ENCODE results near the gene ARHGAP6. TPM values are rescaled to one million over a fixed set of nuclear protein-coding genes. Genes with fewer than 3 reads are reported as not detected.

ARHGAP6 gene
- total and polyA plus RNA-seq, 2 experiments from 2014 or later: 0.08 to 0.54 TPM

GRCh38 chrX:11187001-11187400, 478.7 kb downstream of the ARHGAP6 start:
- Histone ChIP-seq H3F3A (ENCODE audit: insufficient read depth) (peaks cover 6% of the 10 kb centered on the region; the same call in 1 of the 2 replicates), H3K36me3 (ENCODE audit: low read depth) (no peaks in the 10 kb centered on the region), H3K27ac (no peak overlapping the region), H3K9me3 (ENCODE audit: low read depth) (no peaks in the 10 kb centered on the region), H4K20me1 (ENCODE audit: insufficient read depth) (no peaks in the 10 kb centered on the region), H3K79me2 (ENCODE audit: insufficient read depth) (no peaks in the 10 kb centered on the region), H3K4me1 (ENCODE audit: insufficient read depth) (peaks cover 10% of the 10 kb centered on the region), H3K4me3 (no peak overlapping the region), H3K9me2 (ENCODE audit: insufficient read depth) (no peaks in the 10 kb centered on the region), H3K9ac (no peak overlapping the region), H3K27me3 (replicated peaks; ENCODE audit: insufficient read depth) (no peaks in the 10 kb centered on the region), H2AFZ (no peak overlapping the region), H3K4me2 (ENCODE audit: unreplicated experiment) (no peak overlapping the region)
- 100% methylated on average over 3 of the region's 3 CpGs for WGBS, 2 experiments (ENCODE audit: low coverage in 1 of 2, low lambda C conversion rate in 2 of 2, missing lambda C conversion rate in 2 of 2)
- in situ Hi-C loops (cut with MboI): no loop called here
- DNase-seq: no peak
- TF ChIP-seq EZH2 (IDR thresholded peaks at IDR 0.05; ENCODE audit: insufficient read depth, poor library complexity, severe bottlenecking): no peak
- no peak for TF ChIP-seq EZH2phosphoT487 (IDR thresholded peaks at IDR 0.05; ENCODE audit: insufficient read depth, low read depth)

GRCh38 chrX:11185861-11186260, 479.9 kb downstream of the ARHGAP6 start:
- DNase-seq: no peak
- Histone ChIP-seq H3K36me3 (ENCODE audit: low read depth) (no peaks in the 10 kb centered on the region), H3K4me3 (no peak overlapping the region), H3K27me3 (replicated peaks; ENCODE audit: insufficient read depth) (no peaks in the 10 kb centered on the region), H3K9me3 (ENCODE audit: low read depth) (no peaks in the 10 kb centered on the region), H3K4me2 (ENCODE audit: unreplicated experiment) (no peak overlapping the region), H2AFZ (no peak overlapping the region), H3K9ac (no peak overlapping the region), H3K4me1 (ENCODE audit: insufficient read depth) (peaks cover 10% of the 10 kb centered on the region), H3F3A (ENCODE audit: insufficient read depth) (peaks cover 6% of the 10 kb centered on the region; the same call in 1 of the 2 replicates), H3K27ac (no peak overlapping the region), H4K20me1 (ENCODE audit: insufficient read depth) (no peaks in the 10 kb centered on the region), H3K79me2 (ENCODE audit: insufficient read depth) (no peaks in the 10 kb centered on the region), H3K9me2 (ENCODE audit: insufficient read depth) (no peaks in the 10 kb centered on the region)
- TF ChIP-seq EZH2 (IDR thresholded peaks at IDR 0.05; ENCODE audit: insufficient read depth, poor library complexity, severe bottlenecking) (no peak), EZH2phosphoT487 (IDR thresholded peaks at IDR 0.05; ENCODE audit: insufficient read depth, low read depth) (no peak)
- in situ Hi-C loops (cut with MboI): no loop called here

- 55 to 67% methylated on average over 5 of the region's 5 CpGs for WGBS, 2 experiments (ENCODE audit: low coverage in 1 of 2, low lambda C conversion rate in 2 of 2, missing lambda C conversion rate in 2 of 2)
- Histone ChIP-seq H3K4me2 (ENCODE audit: unreplicated experiment) (no peak overlapping the region), H3K27me3 (replicated peaks; ENCODE audit: insufficient read depth) (no peaks in the 10 kb centered on the region), H3K4me1 (ENCODE audit: insufficient read depth) (no peaks in the 10 kb centered on the region), H3F3A (ENCODE audit: insufficient read depth) (no peaks in the 10 kb centered on the region), H3K79me2 (ENCODE audit: insufficient read depth) (no peaks in the 10 kb centered on the region), H3K36me3 (ENCODE audit: low read depth) (no peaks in the 10 kb centered on the region), H4K20me1 (ENCODE audit: insufficient read depth) (no peaks in the 10 kb centered on the region), H3K4me3 (no peak overlapping the region), H3K27ac (no peak overlapping the region), H3K9me3 (ENCODE audit: low read depth) (no peaks in the 10 kb centered on the region), H2AFZ (no peak overlapping the region), H3K9me2 (ENCODE audit: insufficient read depth) (no peaks in the 10 kb centered on the region), H3K9ac (no peak overlapping the region)
- in situ Hi-C loops (cut with MboI): no loop called here
- DNase-seq: no peak
- TF ChIP-seq EZH2phosphoT487 (IDR thresholded peaks at IDR 0.05; ENCODE audit: insufficient read depth, low read depth) (no peak), EZH2 (IDR thresholded peaks at IDR 0.05; ENCODE audit: insufficient read depth, poor library complexity, severe bottlenecking) (no peak)
These were observed 485.1 kb downstream of the ARHGAP6 start for GRCh38 chrX:11180571-11180970.

GRCh38 chrX:11172415-11172814, 493.3 kb downstream of the ARHGAP6 start:
- Histone ChIP-seq H2AFZ (no peak overlapping the region), H3K9me2 (ENCODE audit: insufficient read depth) (no peaks in the 10 kb centered on the region), H4K20me1 (ENCODE audit: insufficient read depth) (no peaks in the 10 kb centered on the region), H3K9me3 (ENCODE audit: low read depth) (no peaks in the 10 kb centered on the region), H3F3A (ENCODE audit: insufficient read depth) (no peaks in the 10 kb centered on the region), H3K79me2 (ENCODE audit: insufficient read depth) (no peaks in the 10 kb centered on the region), H3K4me2 (ENCODE audit: unreplicated experiment) (no peak overlapping the region), H3K27me3 (replicated peaks; ENCODE audit: insufficient read depth) (no peaks in the 10 kb centered on the region), H3K4me3 (no peak overlapping the region), H3K9ac (no peak overlapping the region), H3K4me1 (ENCODE audit: insufficient read depth) (no peaks in the 10 kb centered on the region), H3K36me3 (ENCODE audit: low read depth) (no peaks in the 10 kb centered on the region), H3K27ac (no peak overlapping the region)
- TF ChIP-seq EZH2phosphoT487 (IDR thresholded peaks at IDR 0.05; ENCODE audit: insufficient read depth, low read depth) (no peak), EZH2 (IDR thresholded peaks at IDR 0.05; ENCODE audit: insufficient read depth, poor library complexity, severe bottlenecking) (no peak)
- in situ Hi-C loops (cut with MboI): loop anchor here (25.0 kb wide), 1 partner anchor 215 kb away; no protein-coding TSS in a partner anchor
- 68 to 78% methylated on average over 4 of the region's 4 CpGs for WGBS, 2 experiments (ENCODE audit: low coverage in 1 of 2, low lambda C conversion rate in 2 of 2, missing lambda C conversion rate in 2 of 2)
- no peak for DNase-seq

GRCh38 chrX:11171956-11172355, 493.8 kb downstream of the ARHGAP6 start:
- Histone ChIP-seq H3K9ac (no peak overlapping the region), H3F3A (ENCODE audit: insufficient read depth) (no peaks in the 10 kb centered on the region), H3K4me3 (no peak overlapping the region), H3K9me2 (ENCODE audit: insufficient read depth) (no peaks in the 10 kb centered on the region), H3K4me1 (ENCODE audit: insufficient read depth) (no peaks in the 10 kb centered on the region), H4K20me1 (ENCODE audit: insufficient read depth) (no peaks in the 10 kb centered on the region), H2AFZ (no peak overlapping the region), H3K79me2 (ENCODE audit: insufficient read depth) (no peaks in the 10 kb centered on the region), H3K4me2 (ENCODE audit: unreplicated experiment) (no peak overlapping the region), H3K27me3 (replicated peaks; ENCODE audit: insufficient read depth) (no peaks in the 10 kb centered on the region), H3K9me3 (ENCODE audit: low read depth) (no peaks in the 10 kb centered on the region), H3K36me3 (ENCODE audit: low read depth) (no peaks in the 10 kb centered on the region), H3K27ac (no peak overlapping the region)
- no peak for TF ChIP-seq EZH2phosphoT487 (IDR thresholded peaks at IDR 0.05; ENCODE audit: insufficient read depth, low read depth)
- TF ChIP-seq EZH2 (IDR thresholded peaks at IDR 0.05; ENCODE audit: insufficient read depth, poor library complexity, severe bottlenecking): no peak
- in situ Hi-C loops (cut with MboI): loop anchor here (25.0 kb wide), 1 partner anchor 215 kb away; no protein-coding TSS in a partner anchor
- WGBS, 2 experiments (ENCODE audit: low coverage in 1 of 2, low lambda C conversion rate in 2 of 2, missing lambda C conversion rate in 2 of 2): 79 to 84% methylated on average over 3 to 4 of the region's 4 CpGs
- no peak for DNase-seq

Measured in GM23248 (cell line).